A549 (cell line): Measurements from ENCODE around the gene TMEM196. TPM values are rescaled to one million over a fixed set of nuclear protein-coding genes. Genes with fewer than 3 reads are reported as not detected.

Experiments used
- ATAC-seq, 2 experiments: fragments of 200-7000 bp in 1 of 2; fragments of >200 bp in 1 of 2; cut with Nextera tagmentation in 1 of 2; cut with Tn5 transposase in 1 of 2; 3 replicates each; pipeline versions ENCODE4 v1.8.0 to v1.9.1; 2018 to 2020; ENCODE audit warnings: mild to moderate bottlenecking in 1 of 2, moderate library complexity in 1 of 2
- CTCF ChIA-PET: fragments of 300-600 bp; sonication (Branson Sonifier 250); formaldehyde crosslinking; extraction: SDS; loops from one replicate; lab custom pipeline; 2021; ENCODE audit warnings: antibody characterized with exemption, inconsistent platforms; lab: Yijun Ruan, JAX
- POLR2A ChIA-PET: fragments of 350-600 bp; formaldehyde crosslinking; extraction: SDS; loops from one replicate; lab custom pipeline; 2021; ENCODE audit warnings: antibody characterized with exemption, inconsistent platforms; lab: Yijun Ruan, JAX
- DNase-seq, 2 experiments: peaks; one replicate each; pipeline versions ENCODE4 v3.0.0 to v3.0.0-alpha.2; 2011 to 2016; ENCODE audit warnings: low read depth in 1 of 2, low spot score in 1 of 2
- FAIRE-seq: peaks from 2 replicates; lab custom pipeline; 2011; peaks lifted over from hg19 to GRCh38; lab: Jason Lieb, UNC
- H3K27ac ChIP-seq, 2 experiments: fragments of >200 bp; sonication (Bioruptor Twin); formaldehyde crosslinking; 3 replicates each; pipeline ENCODE4 v1.5.1; 2016 to 2017
- H3K4me1 ChIP-seq: fragments of >200 bp; sonication (Bioruptor Twin); formaldehyde crosslinking; 3 replicates; pipeline ENCODE4 v1.6.1; 2016
- H3K4me2 ChIP-seq: fragments of >200 bp; sonication (Bioruptor Twin); formaldehyde crosslinking; 3 replicates; pipeline ENCODE4 v1.6.1; 2016
- H3K4me3 ChIP-seq: fragments of >200 bp; sonication (Bioruptor Twin); formaldehyde crosslinking; 3 replicates; pipeline ENCODE4 v1.5.1; 2016
- H3K9me3 ChIP-seq: fragments of >200 bp; sonication (Bioruptor Twin); formaldehyde crosslinking; 3 replicates; pipeline ENCODE4 v1.6.1; 2016
- BCL3 ChIP-seq: fragments of >200 bp; sonication (Bioruptor Twin); formaldehyde crosslinking; IDR thresholded peaks from 3 replicates; pipeline ENCODE4 v1.6.1; 2016
- BHLHE40 ChIP-seq: IDR thresholded peaks from 2 replicates; pipeline ENCODE4 v1.6.1; 2012; ENCODE audit warnings: low read depth, low read length, inconsistent platforms
- CEBPB ChIP-seq, 2 experiments: fragments of >200 bp in 1 of 2; sonication (Bioruptor Twin) in 1 of 2; formaldehyde crosslinking in 1 of 2; IDR thresholded peaks; 2 replicates each; pipeline ENCODE4 v1.6.1; 2012 to 2016
- EHMT2 ChIP-seq: fragments of 200-600 bp; sonication (generic); IDR thresholded peaks from 2 replicates; pipeline ENCODE4 v1.6.1; 2016; ENCODE audit warnings: antibody characterized with exemption, low read depth, mild to moderate bottlenecking, moderate library complexity
- ESRRA ChIP-seq: fragments of 150-350 bp; IDR thresholded peaks from 2 replicates; pipeline ENCODE4 v1.6.1; 2014; ENCODE audit warnings: mild to moderate bottlenecking, low read length, borderline replicate concordance
- FOSL2 ChIP-seq, 2 experiments: fragments of 450-650 bp in 1 of 2; fragments of >200 bp in 1 of 2; sonication (Bioruptor Twin) in 1 of 2; formaldehyde crosslinking; IDR thresholded peaks; 2 replicates each; pipeline versions ENCODE4 v1.5.0 to v1.6.1; 2016 to 2020; ENCODE audit warnings: mild to moderate bottlenecking in 1 of 2, moderate library complexity in 1 of 2
- FOXS1 ChIP-seq: fragments of 250-450 bp; sonication (Bioruptor Pico); IDR thresholded peaks from 2 replicates; pipeline ENCODE4 v1.5.0; 2020; ENCODE audit warnings: mild to moderate bottlenecking, moderate library complexity
- HDAC2 ChIP-seq: fragments of 200-600 bp; sonication (generic); IDR thresholded peaks from 2 replicates; pipeline ENCODE4 v1.6.1; 2016
- HES2 ChIP-seq: fragments of >200 bp; sonication (Bioruptor Twin); formaldehyde crosslinking; IDR thresholded peaks from 2 replicates; pipeline ENCODE4 v1.6.1; 2016
- HOXA7 ChIP-seq: fragments of 250-450 bp; sonication (Bioruptor Pico); IDR thresholded peaks from 2 replicates; pipeline ENCODE4 v1.5.0; 2020; ENCODE audit warnings: mild to moderate bottlenecking, moderate library complexity
- HOXB13 ChIP-seq: fragments of 250-450 bp; sonication (Bioruptor Pico); IDR thresholded peaks from 2 replicates; pipeline ENCODE4 v1.5.0; 2020; ENCODE audit warnings: low read depth, mild to moderate bottlenecking, moderate library complexity
- MAFK ChIP-seq: fragments of 450-650 bp; IDR thresholded peaks from 2 replicates; pipeline ENCODE4 v1.6.1; 2014; ENCODE audit not compliant: partially characterized antibody
- NPAS2 ChIP-seq: fragments of 250-450 bp; sonication (Bioruptor Pico); IDR thresholded peaks from 2 replicates; pipeline ENCODE4 v1.8.0; 2022; ENCODE audit warnings: mild to moderate bottlenecking, moderate library complexity, borderline replicate concordance
- RAD21 ChIP-seq, 2 experiments: fragments of >200 bp in 1 of 2; sonication (Bioruptor Twin) in 1 of 2; formaldehyde crosslinking in 1 of 2; IDR thresholded peaks in 1 of 2; conservative IDR thresholded peaks in 1 of 2; 2 replicates in 1 of 2; 3 replicates in 1 of 2; pipeline ENCODE4 v1.6.1; 2012 to 2018; ENCODE audit warnings: inconsistent platforms in 1 of 2
- RCOR1 ChIP-seq: fragments of 150-350 bp; IDR thresholded peaks from 2 replicates; pipeline ENCODE4 v1.6.1; 2014; ENCODE audit warnings: antibody characterized with exemption, low read length, low read depth
- RNF2 ChIP-seq: fragments of 200-600 bp; sonication (generic); IDR thresholded peaks from 2 replicates; pipeline ENCODE4 v1.6.1; 2016; ENCODE audit warnings: low read depth, mild to moderate bottlenecking, antibody characterized with exemption, moderate library complexity, borderline replicate concordance
- SMC3 ChIP-seq: fragments of >200 bp; sonication (Bioruptor Twin); formaldehyde crosslinking; IDR thresholded peaks from 3 replicates; pipeline ENCODE4 v1.6.1; 2018; ENCODE audit warnings: inconsistent platforms
- SREBF2 ChIP-seq: fragments of 450-650 bp; IDR thresholded peaks from 2 replicates; pipeline ENCODE4 v1.6.1; 2014; ENCODE audit warnings: mild to moderate bottlenecking, moderate library complexity
- ZNF302 ChIP-seq: fragments of 250-450 bp; sonication (Bioruptor Pico); IDR thresholded peaks from 2 replicates; pipeline ENCODE4 v1.9.0; 2021; ENCODE audit warnings: inconsistent platforms, mild to moderate bottlenecking, moderate library complexity
- ZSCAN20 ChIP-seq: fragments of 250-450 bp; sonication (Bioruptor Pico); IDR thresholded peaks from 2 replicates; pipeline ENCODE4 v1.8.0; 2022; ENCODE audit warnings: mild to moderate bottlenecking, moderate library complexity
- WGBS: methylation state at CpG from one replicate; pipeline ENCODE4 v1.1.6; 2017; ENCODE audit errors: missing lambda C conversion rate; 5-methylcytosine and 5-hydroxymethylcytosine counted together
- polyA plus RNA-seq, 4 experiments: library from polyadenylated mRNA; depleted of rRNA in 3 of 4; stranded (reverse); fragments of >200 nt; fragmentation: RNase III in 1 of 4; extraction: RNeasy Plus Mini Kit Qiagen cat#74134 plus additional on column Dnase treatment in 1 of 4; gene quantifications; 2 replicates in 3 of 4; 3 replicates in 1 of 4; pipeline ENCODE4 v1.2.3, GENCODE V29; 2011 to 2017
- TF ChIP-seq, protein P1 (sequence below): IDR thresholded peaks from 2 replicates; pipeline ENCODE4 v1.6.1; 2012; ENCODE audit warnings: low read depth, borderline replicate concordance

TMEM196 gene
- polyA plus RNA-seq, 2 of the 4 experiments (the other 2 are of a cell fraction), result not detected

GRCh38 chr7:19798986-19799385 lies 25.6 kb upstream of the TMEM196 start:
- 37% methylated on average over 3 of the region's 3 CpGs for WGBS
- POLR2A ChIA-PET, result no interaction called here
- TF ChIP-seq, protein P1, sequence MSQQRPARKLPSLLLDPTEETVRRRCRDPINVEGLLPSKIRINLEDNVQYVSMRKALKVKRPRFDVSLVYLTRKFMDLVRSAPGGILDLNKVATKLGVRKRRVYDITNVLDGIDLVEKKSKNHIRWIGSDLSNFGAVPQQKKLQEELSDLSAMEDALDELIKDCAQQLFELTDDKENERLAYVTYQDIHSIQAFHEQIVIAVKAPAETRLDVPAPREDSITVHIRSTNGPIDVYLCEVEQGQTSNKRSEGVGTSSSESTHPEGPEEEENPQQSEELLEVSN, result no peak
- TF ChIP-seq ZNF302 (CRISPR knock-in tag) (no peak), HOXA7 (no peak), SMC3 (no peak), RNF2 (no peak), RAD21 (conservative IDR thresholded peaks at IDR 0.05 in 1 of 2, IDR thresholded peaks at IDR 0.05 in 1 of 2) (no peak), FOXS1 (CRISPR knock-in tag) (no peak), HDAC2 (no peak), EHMT2 (no peak), SREBF2 (no peak), NPAS2 (no peak)
- TF ChIP-seq, all 56 proteins: peak for 0
- Histone ChIP-seq H3K9me3 (no peaks in the 10 kb centered on the region), H3K4me2 (no peak overlapping the region), H3K4me1 (no peaks in the 10 kb centered on the region), H3K27ac (no peak overlapping the region), H3K4me3 (no peak overlapping the region)
- CTCF ChIA-PET, result no interaction called here
- ATAC-seq (no peak), FAIRE-seq (no peak), DNase-seq (no peak)

DNA sequence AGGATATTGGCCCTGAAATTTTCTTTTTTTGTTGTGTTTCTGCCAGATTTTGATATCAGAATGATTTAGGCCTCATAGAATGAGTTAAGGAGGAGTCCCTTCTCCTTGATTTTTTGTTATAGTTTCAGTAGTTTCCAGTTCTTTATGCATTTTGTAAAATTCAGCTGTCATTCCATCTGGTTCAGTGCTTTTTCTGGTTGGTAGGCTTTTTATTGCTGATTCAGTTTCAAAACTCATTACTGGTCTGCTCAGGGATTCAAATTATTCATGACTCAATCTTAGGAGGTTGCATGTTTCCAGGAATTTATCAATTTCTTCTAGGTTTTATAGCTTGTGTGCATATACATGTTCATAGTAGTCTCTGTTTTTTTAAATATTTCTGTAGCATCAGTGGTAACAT lies 10.1 kb upstream of the TMEM196 start:
- ATAC-seq (no peak), DNase-seq (no peak), FAIRE-seq (no peak)
- no peak overlapping the region for H3K27ac ChIP-seq
- ChIA-PET CTCF (no interaction called here), POLR2A (no interaction called here)
- H3K4me2 ChIP-seq, result no peak overlapping the region
- H3K4me1 ChIP-seq, result no peaks in the 10 kb centered on the region
- no peak overlapping the region for H3K4me3 ChIP-seq
- H3K9me3 ChIP-seq, result no peaks in the 10 kb centered on the region
- TF ChIP-seq RCOR1, result no peak
- no peak for TF ChIP-seq MAFK
- no peak for TF ChIP-seq ZSCAN20 (CRISPR knock-in tag)
- no peak for TF ChIP-seq ESRRA

DNA sequence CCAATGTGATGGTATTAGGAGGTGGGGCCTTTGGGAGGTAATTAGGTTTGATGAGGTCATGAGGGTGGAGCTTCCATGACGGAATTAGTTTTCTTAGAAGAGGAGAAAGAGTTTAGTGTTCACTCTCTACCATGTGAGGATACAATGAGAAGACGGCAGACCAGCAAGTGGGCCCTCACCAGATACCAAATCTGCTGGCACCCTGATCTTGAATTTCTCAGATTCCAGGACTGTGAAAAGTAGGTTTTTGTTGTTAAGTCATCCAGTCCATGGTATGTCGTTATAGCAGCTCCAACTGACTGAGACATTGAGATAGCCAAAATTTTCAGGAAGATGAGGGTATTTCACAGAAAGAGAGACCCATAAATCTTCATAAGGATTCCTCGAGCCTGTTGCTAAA lies 3.6 kb upstream of the TMEM196 start:
- ATAC-seq (no peak), FAIRE-seq (no peak), DNase-seq (no peak)
- 56% methylated on average over 4 of the region's 4 CpGs for WGBS
- Histone ChIP-seq H3K4me3 (no peak overlapping the region), H3K4me2 (no peak overlapping the region), H3K9me3 (no peaks in the 10 kb centered on the region), H3K27ac (no peak overlapping the region), H3K4me1 (0 out of 3 replicates have a peak, but pooled peaks cover 4% of the 10 kb centered on the region)
- TF ChIP-seq FOXS1 (CRISPR knock-in tag) (no peak), CEBPB (IDR thresholded peaks at IDR 0.05) (no peak), HOXB13 (no peak), FOSL2 (IDR thresholded peaks at IDR 0.05) (no peak), FOSL2 (CRISPR knock-in tag; IDR thresholded peaks at IDR 0.05) (no peak), BCL3 (no peak), HES2 (no peak), BHLHE40 (no peak)
- CTCF ChIA-PET, result interaction anchor here (1.2 kb wide), 1 partner anchor 22 kb away, joined by 3 read pairs; no protein-coding TSS in a partner anchor
- POLR2A ChIA-PET, result no interaction called here
